ENCODE measurements around the gene LGR6. TPM values are rescaled to one million over a fixed set of nuclear protein-coding genes. Genes with fewer than 3 reads are reported as not detected.
A peak's percentile ranks its signal among the peaks of the same experiment; 100 is the strongest.

LGR6 gene
- total RNA-seq, 4 donors from 2014 or later, result 1.6 to 4.9 (median 4.1) TPM

- H3K27ac ChIP-seq, result no peak overlapping the region
- 65% methylated on average over 6 of the region's 6 CpGs for WGBS
- no peaks in the 10 kb centered on the region for H3K36me3 ChIP-seq
- no peaks in the 10 kb centered on the region for H3K9me3 ChIP-seq
- peak in 1 of 2 donors; percentile 63 for DNase-seq (ENCODE audit: low spot score in 2 of 2)
- no peak overlapping the region for H3K4me3 ChIP-seq
- H3K27me3 ChIP-seq, result peaks cover 12% of the 10 kb centered on the region
- peaks cover 6% of the 10 kb centered on the region for H3K4me1 ChIP-seq
- TF ChIP-seq POLR2A (IDR thresholded peaks at IDR 0.05) (no peak), EP300 (IDR thresholded peaks at IDR 0.05) (no peak), CTCF (IDR thresholded peaks at IDR 0.05) (no peak), POLR2AphosphoS5 (IDR thresholded peaks at IDR 0.05) (no peak)
Observed at GRCh38 chr1:202241376-202242079, 47.9 kb downstream of the LGR6 start.

GRCh38 chr1:202242080-202242419 is 48.5 kb downstream of the LGR6 start:
- no peak for DNase-seq (ENCODE audit: low spot score in 2 of 2)
- Histone ChIP-seq H3K27ac (no peak overlapping the region), H3K9me3 (no peaks in the 10 kb centered on the region), H3K36me3 (no peaks in the 10 kb centered on the region), H3K27me3 (peaks cover 7% of the 10 kb centered on the region), H3K4me3 (no peak overlapping the region), H3K4me1 (peaks cover 6% of the 10 kb centered on the region)
- WGBS, result 76% methylated on average over 2 of the region's 2 CpGs
- TF ChIP-seq EP300 (IDR thresholded peaks at IDR 0.05), result no peak
- TF ChIP-seq POLR2A (IDR thresholded peaks at IDR 0.05), result no peak
- TF ChIP-seq POLR2AphosphoS5 (IDR thresholded peaks at IDR 0.05), result no peak
- TF ChIP-seq CTCF (IDR thresholded peaks at IDR 0.05), result no peak

GRCh38 chr1:202243006-202243405 is 49.4 kb downstream of the LGR6 start:
- TF ChIP-seq EP300 (IDR thresholded peaks at IDR 0.05) (no peak), CTCF (IDR thresholded peaks at IDR 0.05) (no peak), POLR2AphosphoS5 (IDR thresholded peaks at IDR 0.05) (no peak), POLR2A (IDR thresholded peaks at IDR 0.05) (no peak)
- no peak overlapping the region for H3K27ac ChIP-seq
- no peaks in the 10 kb centered on the region for H3K9me3 ChIP-seq
- peaks cover 6% of the 10 kb centered on the region for H3K27me3 ChIP-seq
- 100% methylated on average over 1 of the region's 3 CpGs for WGBS
- H3K4me3 ChIP-seq, result no peak overlapping the region
- no peaks in the 10 kb centered on the region for H3K36me3 ChIP-seq
- H3K4me1 ChIP-seq, result peaks cover 3% of the 10 kb centered on the region
- DNase-seq (ENCODE audit: low spot score in 2 of 2), result peak in 1 of 2 donors; percentile 44

GRCh38 chr1:202244841-202245261 is 51.3 kb downstream of the LGR6 start:
- H3K27me3 ChIP-seq, result peaks cover 3% of the 10 kb centered on the region
- H3K4me3 ChIP-seq, result no peak overlapping the region
- no peaks in the 10 kb centered on the region for H3K9me3 ChIP-seq
- no peaks in the 10 kb centered on the region for H3K36me3 ChIP-seq
- 82% methylated on average over 4 of the region's 9 CpGs for WGBS
- peaks cover 3% of the 10 kb centered on the region for H3K4me1 ChIP-seq
- no peak overlapping the region for H3K27ac ChIP-seq
- no peak for TF ChIP-seq POLR2A (IDR thresholded peaks at IDR 0.05)
- no peak for TF ChIP-seq POLR2AphosphoS5 (IDR thresholded peaks at IDR 0.05)
- TF ChIP-seq EP300 (IDR thresholded peaks at IDR 0.05), result no peak
- TF ChIP-seq CTCF (IDR thresholded peaks at IDR 0.05), result no peak
- DNase-seq (ENCODE audit: low spot score in 2 of 2), result peak in 1 of 2 donors; percentile 58

- no peaks in the 10 kb centered on the region for H3K36me3 ChIP-seq
- H3K4me3 ChIP-seq, result no peak overlapping the region
- TF ChIP-seq POLR2AphosphoS5 (IDR thresholded peaks at IDR 0.05) (no peak), EP300 (IDR thresholded peaks at IDR 0.05) (no peak), POLR2A (IDR thresholded peaks at IDR 0.05) (no peak), CTCF (IDR thresholded peaks at IDR 0.05) (no peak)
- H3K9me3 ChIP-seq, result no peaks in the 10 kb centered on the region
- H3K4me1 ChIP-seq, result peaks cover 3% of the 10 kb centered on the region
- WGBS, result 84% methylated on average over 4 of the region's 8 CpGs
- peaks cover 3% of the 10 kb centered on the region for H3K27me3 ChIP-seq
- peak in 1 of 2 donors; percentile 32 for DNase-seq (ENCODE audit: low spot score in 2 of 2)
- H3K27ac ChIP-seq, result no peak overlapping the region
Observed at GRCh38 chr1:202245391-202245790, 51.8 kb downstream of the LGR6 start.

Data from suprapubic skin (tissue), 4 donors.